H9 (cell line): ENCODE results near the gene PNPLA7. TPM values are rescaled to one million over a fixed set of nuclear protein-coding genes. Genes with fewer than 3 reads are reported as not detected.

Experiments
- DNase-seq: peaks from one replicate; pipeline ENCODE4 v3.0.0-alpha.2; 2017
- H2AFZ ChIP-seq: one replicate; pipeline ENCODE4 v1.6.1; 2013; ENCODE audit warnings: mild to moderate bottlenecking, low read length, control low read depth, moderate library complexity
- H2AK5ac ChIP-seq: 2 replicates; pipeline ENCODE4 v1.6.1; 2013; ENCODE audit warnings: low read length, control low read depth, mixed read lengths; ENCODE audit not compliant: insufficient read length
- H2BK120ac ChIP-seq: one replicate; pipeline ENCODE4 v1.6.1; 2013; ENCODE audit warnings: low read depth, mild to moderate bottlenecking, low read length, control low read depth, inconsistent platforms; ENCODE audit not compliant: poor library complexity, severe bottlenecking
- H2BK12ac ChIP-seq: 2 replicates; pipeline ENCODE4 v1.6.1; 2013; ENCODE audit warnings: low read length, control low read depth, mixed read lengths, low read depth; ENCODE audit not compliant: insufficient read length
- H2BK15ac ChIP-seq: 2 replicates; pipeline ENCODE4 v1.6.1; 2013; ENCODE audit warnings: low read depth, low read length, control low read depth
- H2BK20ac ChIP-seq: one replicate; pipeline ENCODE4 v1.6.1; 2013; ENCODE audit warnings: low read depth, mild to moderate bottlenecking, low read length, control low read depth, inconsistent platforms; ENCODE audit not compliant: poor library complexity, severe bottlenecking
- H2BK5ac ChIP-seq: 2 replicates; pipeline ENCODE4 v1.6.1; 2013; ENCODE audit warnings: low read length, control low read depth, mixed read lengths; ENCODE audit not compliant: insufficient read length
- H3K14ac ChIP-seq: 2 replicates; pipeline ENCODE4 v1.6.1; 2013; ENCODE audit warnings: low read length, control low read depth; ENCODE audit not compliant: insufficient read depth
- H3K18ac ChIP-seq: 2 replicates; pipeline ENCODE4 v1.6.1; 2013; ENCODE audit warnings: low read depth, mild to moderate bottlenecking, mixed read lengths, low read length, control low read depth; ENCODE audit not compliant: insufficient read length
- H3K23ac ChIP-seq: 2 replicates; pipeline ENCODE4 v1.6.1; 2013; ENCODE audit warnings: low read length, control low read depth, mixed read lengths, low read depth; ENCODE audit not compliant: insufficient read length
- H3K23me2 ChIP-seq: 2 replicates; pipeline ENCODE4 v1.6.1; 2013; ENCODE audit warnings: low read depth, mild to moderate bottlenecking, mixed read lengths, low read length, control low read depth; ENCODE audit not compliant: insufficient read length, poor library complexity, severe bottlenecking
- H3K27ac ChIP-seq: 2 replicates; pipeline ENCODE4 v1.5.1; 2013; ENCODE audit warnings: low read length, control low read depth, mixed read lengths, low read depth; ENCODE audit not compliant: insufficient read length
- H3K27me3 ChIP-seq: 2 replicates; pipeline ENCODE4 v1.6.1; 2013; ENCODE audit warnings: low read length, control low read depth, inconsistent platforms; ENCODE audit not compliant: insufficient read depth
- H3K4ac ChIP-seq: 2 replicates; pipeline ENCODE4 v1.6.1; 2013; ENCODE audit warnings: low read depth, mild to moderate bottlenecking, control low read depth, inconsistent platforms, low read length, moderate library complexity
- H3K4me1 ChIP-seq: 2 replicates; pipeline ENCODE4 v1.6.1; 2013; ENCODE audit warnings: low read length, control low read depth, inconsistent platforms; ENCODE audit not compliant: insufficient read depth
- H3K4me2 ChIP-seq: 2 replicates; pipeline ENCODE4 v1.6.1; 2013; ENCODE audit warnings: low read length, control low read depth, mixed read lengths; ENCODE audit not compliant: insufficient read length, insufficient read depth
- H3K56ac ChIP-seq: 2 replicates; pipeline ENCODE4 v1.6.1; 2013; ENCODE audit warnings: low read depth, mild to moderate bottlenecking, mixed read lengths, low read length, control low read depth; ENCODE audit not compliant: insufficient read length
- H3K79me1 ChIP-seq: 2 replicates; pipeline ENCODE4 v1.6.1; 2013; ENCODE audit warnings: low read depth, mild to moderate bottlenecking, moderate library complexity, low read length, control low read depth, inconsistent platforms; ENCODE audit not compliant: insufficient read depth, poor library complexity, severe bottlenecking
- H3K79me2 ChIP-seq: 2 replicates; pipeline ENCODE4 v1.6.1; 2013; ENCODE audit warnings: low read length, control low read depth, inconsistent platforms; ENCODE audit not compliant: insufficient read depth
- H3K9ac ChIP-seq: 2 replicates; pipeline ENCODE4 v1.6.1; 2013; ENCODE audit warnings: low read length, control low read depth, mixed read lengths; ENCODE audit not compliant: insufficient read length; ENCODE audit errors: extremely low read depth
- H3K9me3 ChIP-seq: one replicate; pipeline ENCODE4 v1.6.1; 2013; ENCODE audit warnings: low read depth, low read length, inconsistent platforms; ENCODE audit not compliant: control insufficient read depth
- H3T11ph ChIP-seq: one replicate; pipeline ENCODE4 v1.6.1; 2013; ENCODE audit warnings: mild to moderate bottlenecking, low read length, control low read depth, inconsistent platforms
- H4K20me1 ChIP-seq: one replicate; pipeline ENCODE4 v1.6.1; 2013; ENCODE audit not compliant: control insufficient read depth, insufficient read length, insufficient read depth
- H4K5ac ChIP-seq: 2 replicates; pipeline ENCODE4 v1.6.1; 2013; ENCODE audit warnings: low read depth, mild to moderate bottlenecking, mixed read lengths, low read length, control low read depth; ENCODE audit not compliant: insufficient read length
- H4K8ac ChIP-seq: replicated peaks from 2 replicates; pipeline ENCODE4 v1.6.1; 2013; ENCODE audit warnings: low read length, control low read depth, mixed read lengths, low read depth; ENCODE audit not compliant: insufficient read length
- H4K91ac ChIP-seq: 2 replicates; pipeline ENCODE4 v1.6.1; 2013; ENCODE audit warnings: low read depth, mild to moderate bottlenecking, moderate library complexity, mixed read lengths, low read length, control low read depth; ENCODE audit not compliant: insufficient read length
- H3K27ac Mint-ChIP-seq, 3 experiments: 2 replicates in 2 of 3; 3 replicates in 1 of 3; pipeline ENCODE4 v1.8.0; 2020 to 2021; ENCODE audit warnings: mixed read lengths in 3 of 3, mild to moderate bottlenecking in 1 of 3, moderate library complexity in 1 of 3
- H3K27me3 Mint-ChIP-seq: 2 replicates; pipeline ENCODE4 v1.8.0; 2021; ENCODE audit warnings: low read depth, mild to moderate bottlenecking, moderate library complexity, mixed read lengths
- H3K36me3 Mint-ChIP-seq, 3 experiments: 2 replicates in 2 of 3; 3 replicates in 1 of 3; pipeline ENCODE4 v1.8.0; 2020 to 2021; ENCODE audit warnings: low read depth in 3 of 3, mixed read lengths in 3 of 3; ENCODE audit not compliant: insufficient read depth in 1 of 3
- H3K4me1 Mint-ChIP-seq, 2 experiments: 2 replicates each; pipeline ENCODE4 v1.8.0; 2020; ENCODE audit warnings: mixed read lengths in 2 of 2
- H3K4me3 Mint-ChIP-seq, 2 experiments: 2 replicates in 1 of 2; 3 replicates in 1 of 2; pipeline ENCODE4 v1.8.0; 2020 to 2021; ENCODE audit warnings: mild to moderate bottlenecking in 2 of 2, mixed read lengths in 2 of 2, moderate library complexity in 1 of 2
- H3K9me3 Mint-ChIP-seq, 2 experiments: 2 replicates in 1 of 2; 3 replicates in 1 of 2; pipeline ENCODE4 v1.8.0; 2020; ENCODE audit warnings: mild to moderate bottlenecking in 2 of 2, mixed read lengths in 2 of 2, moderate library complexity in 1 of 2
- CTCF ChIP-seq: fragments of 200-600 bp; sonication (generic); conservative IDR thresholded peaks from 3 replicates; pipeline ENCODE4 v1.8.0; 2021; ENCODE audit warnings: antibody characterized with exemption, mild to moderate bottlenecking
- WGBS: extraction: QIAGEN DNeasy Blood & Tissue Kit; methylation state at CpG from one replicate; pipeline ENCODE4 v1.1.7; 2013; ENCODE audit warnings: missing lambda C conversion rate, low lambda C conversion rate, mixed read lengths; ENCODE audit not compliant: insufficient read length; ENCODE audit errors: extremely low coverage; 5-methylcytosine and 5-hydroxymethylcytosine counted together
- total RNA-seq: library from RNA; stranded (reverse); gene quantifications from 2 replicates; pipeline ENCODE4 v1.2.1, GENCODE V29; 2021

PNPLA7 gene
- total RNA-seq, 1 experiment from 2014 or later, result 1.8 TPM

- Histone ChIP-seq H2AFZ (no peak overlapping the region), H2BK20ac (no peak overlapping the region), H3K18ac (no peak overlapping the region), H3K79me1 (no peaks in the 10 kb centered on the region), H4K91ac (no peak overlapping the region), H3K23ac (no peak overlapping the region), H2BK12ac (no peak overlapping the region), H3K9ac (no peak overlapping the region), H3K4ac (no peak overlapping the region), H3K27me3 (no peaks in the 10 kb centered on the region), H3K23me2 (no peaks in the 10 kb centered on the region), H3K56ac (no peak overlapping the region), H4K8ac (no peak overlapping the region), H2BK5ac (no peak overlapping the region), H3K9me3 (no peaks in the 10 kb centered on the region), H3K14ac (no peak overlapping the region), H3T11ph (no peak overlapping the region), H2BK120ac (no peak overlapping the region), H3K4me2 (no peak overlapping the region), H4K20me1 (peaks cover 2% of the 10 kb centered on the region), H3K4me1 (no peaks in the 10 kb centered on the region), H3K79me2 (no peaks in the 10 kb centered on the region), H2BK15ac (no peak overlapping the region), H2AK5ac (no peak overlapping the region), H4K5ac (no peak overlapping the region), H3K27ac (no peak overlapping the region)
- no peaks in the 10 kb centered on the region for H3K4me1 Mint-ChIP-seq
- TF ChIP-seq CTCF, result no peak
- DNase-seq, result no peak
- no peak overlapping the region for H3K4me3 Mint-ChIP-seq
- H3K36me3 Mint-ChIP-seq, result peaks cover 0 to 3% (median 3%) of the 10 kb centered on the region in 3 experiments; a peak in 4 of 7 replicates
- no peak overlapping the region for H3K27ac Mint-ChIP-seq
- H3K27me3 Mint-ChIP-seq, result peaks cover 6% of the 10 kb centered on the region
- H3K9me3 Mint-ChIP-seq, result peaks cover 6 to 53% of the 10 kb centered on the region in 2 experiments
- WGBS, result no CpG with 5 or more reads among the region's 27 CpGs
Measured at GRCh38 chr9:137496601-137497375, 53.4 kb downstream of the PNPLA7 start.
